ENCODE data around the gene PRKAG3. TPM values are rescaled to one million over a fixed set of nuclear protein-coding genes. Genes with fewer than 3 reads are reported as not detected.
A peak's percentile ranks its signal among the peaks of the same experiment; 100 is the strongest.

PRKAG3 gene
- polyA plus RNA-seq, 6 donors from 2014 or later = not detected

DNA sequence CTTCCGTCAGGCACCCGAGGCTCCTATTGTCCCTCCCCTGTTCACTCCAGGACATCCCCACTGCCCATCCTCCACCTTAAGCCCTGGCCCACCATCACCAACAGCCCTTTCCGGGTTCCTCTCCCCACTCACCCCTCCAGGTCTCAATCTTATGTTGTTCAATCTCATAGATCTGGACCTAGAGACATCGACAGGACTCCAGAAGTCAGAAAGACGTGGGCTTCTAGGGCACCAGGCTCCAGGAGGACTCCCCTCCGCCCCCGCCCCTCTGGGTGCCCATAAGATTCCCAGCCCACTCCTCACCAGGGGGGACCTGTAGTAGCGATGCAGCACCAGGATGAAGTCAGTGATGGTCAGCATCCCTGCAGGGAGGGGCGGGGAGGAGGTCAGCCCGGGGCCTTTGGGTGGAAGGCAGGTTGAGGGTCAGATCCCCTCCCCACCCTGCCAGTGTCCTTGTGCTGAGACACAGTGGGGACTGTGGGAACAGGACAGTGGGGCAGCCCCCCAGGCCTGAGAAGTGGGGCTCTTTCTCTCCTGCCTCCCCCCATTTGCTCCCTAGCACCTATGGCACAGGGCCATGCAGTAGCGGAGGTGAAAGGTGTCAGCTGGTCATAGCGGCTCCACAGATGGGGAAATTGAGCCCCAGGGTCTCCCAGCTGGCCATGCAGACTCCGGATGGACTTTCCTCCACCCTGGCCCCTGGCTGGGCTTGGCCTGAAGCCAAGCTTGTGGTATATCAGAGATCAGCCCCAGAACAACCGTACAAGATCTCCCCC lies 3.7 kb downstream of the PRKAG3 start:
- H3K27me3 Mint-ChIP-seq = peaks cover 37 to 54% (median 53%) of the 10 kb centered on the region in 3 donors
- no peak overlapping the region for H3K27ac Mint-ChIP-seq
- H3K9me3 Mint-ChIP-seq = no peaks in the 10 kb centered on the region
- ATAC-seq (ENCODE audit: low read depth in 2 of 2) = no peak
- no peak overlapping the region for H3K4me3 Mint-ChIP-seq
- no peaks in the 10 kb centered on the region for H3K36me3 Mint-ChIP-seq
- H3K4me1 Mint-ChIP-seq = peaks cover 0 to 4% (median 0%) of the 10 kb centered on the region in 3 donors
- DNase-seq = no peak

DNA sequence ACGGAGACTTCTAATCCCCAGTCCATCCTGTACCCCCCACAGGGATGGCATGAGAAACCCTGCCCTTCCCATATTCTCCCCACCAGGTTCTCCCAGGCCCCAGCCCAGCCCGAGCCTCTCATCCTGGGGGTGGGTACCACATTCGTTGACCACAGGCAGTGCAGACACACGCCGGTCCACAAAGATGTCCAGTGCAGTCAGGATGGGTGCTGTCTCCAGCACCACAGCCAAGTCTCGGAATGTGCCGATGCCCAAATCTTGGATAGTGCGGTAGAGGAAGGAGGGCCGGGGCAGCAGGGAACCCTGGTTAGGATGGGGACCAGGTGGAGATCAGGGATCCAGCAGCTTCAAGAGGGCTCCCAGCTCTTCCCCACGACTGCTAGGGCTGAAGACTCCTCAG lies 4.8 kb downstream of the PRKAG3 start:
- peak overlapping the region in 1 of 6 donors; percentile 33 for H3K27ac Mint-ChIP-seq
- no peak for ATAC-seq (ENCODE audit: low read depth in 2 of 2)

DNA sequence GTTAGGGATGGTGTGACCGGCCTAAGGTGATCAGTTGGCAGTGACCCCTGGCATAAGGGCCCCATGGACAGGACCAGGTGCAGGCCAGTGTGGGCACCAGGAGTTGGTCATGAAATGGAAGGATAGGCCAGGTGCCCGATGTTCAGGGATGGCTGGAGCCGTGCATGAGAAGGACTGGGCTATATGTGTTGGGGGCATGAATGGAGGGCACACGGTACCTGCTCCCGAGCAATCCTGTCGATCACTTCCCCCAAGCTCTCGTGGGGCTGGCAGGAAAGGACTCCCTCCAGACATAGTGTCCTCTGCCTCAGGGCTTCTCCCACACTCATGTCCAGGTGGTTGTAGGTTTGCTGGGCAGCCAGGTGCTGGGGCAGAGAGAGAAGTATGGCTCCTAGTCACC lies 7.6 kb downstream of the PRKAG3 start:
- H3K27ac Mint-ChIP-seq = no peak overlapping the region
- H3K9me3 Mint-ChIP-seq = no peaks in the 10 kb centered on the region
- peaks cover 29 to 42% (median 39%) of the 10 kb centered on the region in 3 donors for H3K27me3 Mint-ChIP-seq
- ATAC-seq (ENCODE audit: low read depth in 2 of 2) = no peak
- no peaks in the 10 kb centered on the region for H3K36me3 Mint-ChIP-seq
- no peak overlapping the region for H3K4me3 Mint-ChIP-seq
- no peak for DNase-seq
- H3K4me1 Mint-ChIP-seq = no peaks in the 10 kb centered on the region

More for the DNA sequence above, 4.8 kb downstream of the PRKAG3 start:
- H3K36me3 Mint-ChIP-seq = no peaks in the 10 kb centered on the region
- no peak overlapping the region for H3K4me3 Mint-ChIP-seq
- peaks cover 0 to 4% (median 0%) of the 10 kb centered on the region in 3 donors for H3K4me1 Mint-ChIP-seq
- H3K27me3 Mint-ChIP-seq = peaks cover 34 to 50% (median 48%) of the 10 kb centered on the region in 3 donors
- no peak for DNase-seq
- no peaks in the 10 kb centered on the region for H3K9me3 Mint-ChIP-seq

GRCh38 chr2:218823196-218823855 lies 8.3 kb downstream of the PRKAG3 start:
- ATAC-seq (ENCODE audit: low read depth in 2 of 2) (no peak), DNase-seq (no peak)
- H3K4me3 Mint-ChIP-seq = no peak overlapping the region
- H3K27ac Mint-ChIP-seq = peak overlapping the region in 1 of 6 donors; percentile 26
- H3K36me3 Mint-ChIP-seq = no peaks in the 10 kb centered on the region
- H3K4me1 Mint-ChIP-seq = no peaks in the 10 kb centered on the region
- no peaks in the 10 kb centered on the region for H3K9me3 Mint-ChIP-seq
- peaks cover 30 to 42% (median 39%) of the 10 kb centered on the region in 3 donors for H3K27me3 Mint-ChIP-seq

DNA sequence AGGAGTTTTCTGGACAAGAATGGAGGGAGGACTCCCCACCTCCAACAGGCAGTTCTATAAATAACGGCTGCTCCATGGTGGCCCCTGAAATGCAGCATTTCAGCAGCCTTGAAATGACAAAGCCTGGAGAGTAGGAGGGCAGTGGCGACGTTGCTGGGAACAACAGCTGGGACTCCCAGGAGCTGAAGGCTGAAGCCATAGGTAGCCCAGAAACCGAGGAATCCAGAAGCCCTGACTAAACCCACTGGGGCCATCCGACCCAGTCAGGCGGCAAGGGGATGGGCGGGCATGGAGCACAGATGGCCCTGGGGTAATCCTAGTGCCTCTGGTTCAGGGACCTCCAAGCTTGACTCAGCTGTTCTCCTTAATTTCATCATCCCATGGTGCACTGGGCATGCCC lies 9.0 kb downstream of the PRKAG3 start:
- ATAC-seq (ENCODE audit: low read depth in 2 of 2) = no peak
- peaks cover 30 to 47% (median 42%) of the 10 kb centered on the region in 3 donors for H3K27me3 Mint-ChIP-seq
- no peaks in the 10 kb centered on the region for H3K9me3 Mint-ChIP-seq
- H3K4me1 Mint-ChIP-seq = no peaks in the 10 kb centered on the region
- DNase-seq = no peak
- H3K36me3 Mint-ChIP-seq = no peaks in the 10 kb centered on the region
- H3K4me3 Mint-ChIP-seq = peak overlapping the region in 1 of 8 donors; percentile 53
- H3K27ac Mint-ChIP-seq = no peak overlapping the region

DNA sequence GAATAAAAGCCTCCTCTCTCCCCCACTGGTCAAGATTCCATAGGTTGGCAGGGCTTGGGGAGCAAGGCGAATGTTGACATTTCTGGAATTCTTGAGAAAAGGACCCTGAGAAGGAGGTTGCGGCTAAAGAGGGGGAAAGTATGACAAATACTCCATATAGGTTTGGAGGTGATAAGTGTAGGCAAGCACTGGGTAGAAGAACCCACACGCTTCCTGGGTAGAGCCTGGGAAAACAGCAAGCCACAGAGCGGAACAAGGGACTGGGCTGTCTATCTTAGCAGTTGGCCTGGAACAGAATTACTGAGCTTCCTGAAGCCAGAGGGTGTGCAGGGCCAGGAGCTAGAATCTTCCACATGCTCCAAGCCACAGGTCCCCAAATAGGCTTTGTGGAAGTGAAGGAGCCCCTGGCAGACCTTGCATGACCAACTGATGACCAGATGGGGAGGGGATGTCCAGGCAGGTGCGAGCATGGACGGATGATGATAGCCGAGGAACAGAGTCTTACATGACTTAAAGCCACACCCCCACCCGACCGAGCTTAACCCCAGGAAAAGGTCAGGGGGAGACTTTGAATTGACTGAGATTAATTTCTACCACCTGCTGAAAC lies 9.9 kb downstream of the PRKAG3 start:
- H3K27me3 Mint-ChIP-seq = peaks cover 32 to 52% (median 43%) of the 10 kb centered on the region in 3 donors
- no peaks in the 10 kb centered on the region for H3K9me3 Mint-ChIP-seq
- DNase-seq (no peak), ATAC-seq (ENCODE audit: low read depth in 2 of 2) (no peak)
- H3K4me1 Mint-ChIP-seq = no peaks in the 10 kb centered on the region
- H3K4me3 Mint-ChIP-seq = no peak overlapping the region
- H3K36me3 Mint-ChIP-seq = no peaks in the 10 kb centered on the region
- no peak overlapping the region for H3K27ac Mint-ChIP-seq

GRCh38 chr2:218820746-218821369 lies 10.7 kb downstream of the PRKAG3 start:
- Mint-ChIP-seq H3K36me3 (no peaks in the 10 kb centered on the region), H3K27me3 (peaks cover 33 to 55% (median 45%) of the 10 kb centered on the region in 3 donors), H3K9me3 (no peaks in the 10 kb centered on the region), H3K27ac (no peak overlapping the region), H3K4me1 (no peaks in the 10 kb centered on the region), H3K4me3 (no peak overlapping the region)
- ATAC-seq (ENCODE audit: low read depth in 2 of 2) (no peak), DNase-seq (no peak)

GRCh38 chr2:218819093-218819492 lies 12.5 kb downstream of the PRKAG3 start:
- H3K27ac Mint-ChIP-seq = no peak overlapping the region
- no peaks in the 10 kb centered on the region for H3K4me1 Mint-ChIP-seq
- H3K27me3 Mint-ChIP-seq = peaks cover 29 to 54% (median 43%) of the 10 kb centered on the region in 3 donors
- H3K36me3 Mint-ChIP-seq = no peaks in the 10 kb centered on the region
- DNase-seq = no peak
- no peak overlapping the region for H3K4me3 Mint-ChIP-seq
- ATAC-seq (ENCODE audit: low read depth in 2 of 2) = no peak
- no peaks in the 10 kb centered on the region for H3K9me3 Mint-ChIP-seq

- H3K9me3 Mint-ChIP-seq = no peaks in the 10 kb centered on the region
- peaks cover 30 to 52% (median 44%) of the 10 kb centered on the region in 3 donors for H3K27me3 Mint-ChIP-seq
- H3K27ac Mint-ChIP-seq = no peak overlapping the region
- H3K36me3 Mint-ChIP-seq = no peaks in the 10 kb centered on the region
- DNase-seq = no peak
- no peak for ATAC-seq (ENCODE audit: low read depth in 2 of 2)
- H3K4me3 Mint-ChIP-seq = no peak overlapping the region
- no peaks in the 10 kb centered on the region for H3K4me1 Mint-ChIP-seq
Observed at GRCh38 chr2:218816561-218817011, 15.0 kb downstream of the PRKAG3 start.

GRCh38 chr2:218815649-218816048 lies 16.0 kb downstream of the PRKAG3 start:
- DNase-seq (no peak), ATAC-seq (ENCODE audit: low read depth in 2 of 2) (no peak)
- Mint-ChIP-seq H3K27me3 (peaks cover 33 to 49% (median 44%) of the 10 kb centered on the region in 3 donors), H3K4me3 (no peak overlapping the region), H3K36me3 (no peaks in the 10 kb centered on the region), H3K4me1 (no peaks in the 10 kb centered on the region), H3K9me3 (no peaks in the 10 kb centered on the region), H3K27ac (no peak overlapping the region)

DNA sequence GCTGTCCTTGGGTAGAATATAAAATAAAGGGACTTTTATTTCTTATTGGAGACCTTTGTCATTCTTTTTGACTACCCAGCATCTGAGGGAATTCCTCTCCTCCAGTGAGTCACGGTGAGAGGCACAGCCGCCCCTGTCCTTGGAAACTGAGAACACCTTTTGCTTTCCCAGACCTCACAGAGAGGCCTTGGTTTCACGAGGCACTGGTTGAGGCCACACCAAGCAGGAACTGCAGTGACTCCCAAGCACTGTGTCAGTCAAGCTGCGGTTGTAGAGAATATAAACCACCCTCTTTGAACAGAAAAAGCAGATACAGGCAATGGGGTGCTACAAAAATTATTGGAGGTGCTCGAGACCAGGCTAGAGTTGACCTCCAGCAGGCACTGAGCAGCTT lies 16.4 kb downstream of the PRKAG3 start:
- no peak for ATAC-seq (ENCODE audit: low read depth in 2 of 2)
- H3K36me3 Mint-ChIP-seq = no peaks in the 10 kb centered on the region
- no peak overlapping the region for H3K27ac Mint-ChIP-seq
- no peaks in the 10 kb centered on the region for H3K4me1 Mint-ChIP-seq
- H3K27me3 Mint-ChIP-seq = peaks cover 30 to 45% (median 39%) of the 10 kb centered on the region in 3 donors
- H3K4me3 Mint-ChIP-seq = no peak overlapping the region
- no peak for DNase-seq
- no peaks in the 10 kb centered on the region for H3K9me3 Mint-ChIP-seq

DNA sequence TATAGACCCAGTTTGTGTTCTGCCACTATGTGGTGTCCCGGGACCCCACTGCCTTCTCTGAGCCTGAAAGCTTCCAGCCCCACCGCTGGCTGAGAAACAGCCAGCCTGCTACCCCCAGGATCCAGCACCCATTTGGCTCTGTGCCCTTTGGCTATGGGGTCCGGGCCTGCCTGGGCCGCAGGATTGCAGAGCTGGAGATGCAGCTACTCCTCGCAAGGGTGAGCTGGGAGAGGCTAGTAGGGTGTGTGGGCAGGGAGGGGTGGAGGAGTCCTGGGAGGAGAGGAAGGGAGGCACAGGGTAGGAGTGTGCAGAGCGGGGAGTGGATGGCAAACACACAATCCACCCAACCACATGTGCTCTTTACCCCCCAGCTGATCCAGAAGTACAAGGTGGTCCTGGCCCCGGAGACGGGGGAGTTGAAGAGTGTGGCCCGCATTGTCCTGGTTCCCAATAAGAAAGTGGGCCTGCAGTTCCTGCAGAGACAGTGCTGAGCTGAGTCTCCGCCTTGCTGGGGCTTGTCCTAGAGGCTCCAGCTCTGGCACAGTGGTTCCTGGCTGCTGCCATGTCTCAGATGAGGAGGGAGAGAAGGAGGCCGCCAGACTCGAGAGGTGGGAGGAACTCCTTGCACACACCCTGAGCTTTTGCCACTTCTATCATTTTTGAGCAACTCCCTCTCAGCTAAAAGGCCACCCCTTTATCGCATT lies 16.9 kb downstream of the PRKAG3 start:
- Mint-ChIP-seq H3K27ac (no peak overlapping the region), H3K9me3 (no peaks in the 10 kb centered on the region), H3K4me1 (no peaks in the 10 kb centered on the region), H3K27me3 (peaks cover 28 to 46% (median 40%) of the 10 kb centered on the region in 3 donors), H3K36me3 (no peaks in the 10 kb centered on the region), H3K4me3 (no peak overlapping the region)
- ATAC-seq (ENCODE audit: low read depth in 2 of 2) (no peak), DNase-seq (no peak)

Measured in naive B cell (primary cell).